ENCODE data around the gene IMPA2.
"Not testable (repeated sequence)": the region's sequence is repeated elsewhere in the genome, so short reads cannot be mapped to it uniquely, and the experiment has no call there.

The IMPA2 gene

GRCh38 chr18:12029786-12030584, 48.7 kb downstream of the IMPA2 start:
- DNase-seq (ENCODE audit: low read depth) = no peak

DNA sequence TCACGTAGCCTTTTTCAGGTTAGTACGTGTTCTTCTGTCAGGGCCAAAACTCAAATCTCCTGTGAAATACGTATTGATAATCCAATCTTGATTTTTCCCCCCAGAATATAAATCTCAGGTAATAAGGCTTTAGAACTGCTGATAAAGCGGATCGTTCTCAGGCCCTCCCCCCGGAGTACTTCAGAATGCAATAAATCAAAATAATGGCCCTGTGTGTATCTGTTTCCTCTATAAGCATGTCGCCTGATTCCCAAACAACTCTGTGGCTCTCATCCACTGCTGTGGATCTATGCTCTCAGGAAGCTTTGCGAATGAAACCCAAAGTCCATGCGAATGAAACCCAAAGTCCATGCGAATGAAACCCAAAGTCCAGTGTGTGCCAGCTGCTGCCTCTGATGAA, 49.4 kb downstream of the IMPA2 start:
- no peak for DNase-seq (ENCODE audit: low read depth)

- no peak for DNase-seq (ENCODE audit: low read depth)
Observed at GRCh38 chr18:12031181-12031580, 49.9 kb downstream of the IMPA2 start.

- no peak for DNase-seq (ENCODE audit: low read depth)
Observed at GRCh38 chr18:12031846-12032245, 50.5 kb downstream of the IMPA2 start.

- no peak for DNase-seq (ENCODE audit: low read depth)
Observed at GRCh38 chr18:12032786-12033642, 51.7 kb downstream of the IMPA2 start.

GRCh38 chr18:12033643-12034025, 52.3 kb downstream of the IMPA2 start:
- no peak for DNase-seq (ENCODE audit: low read depth)

GRCh38 chr18:12034241-12035100, 53.2 kb downstream of the IMPA2 start:
- no peak for DNase-seq (ENCODE audit: low read depth)

DNA sequence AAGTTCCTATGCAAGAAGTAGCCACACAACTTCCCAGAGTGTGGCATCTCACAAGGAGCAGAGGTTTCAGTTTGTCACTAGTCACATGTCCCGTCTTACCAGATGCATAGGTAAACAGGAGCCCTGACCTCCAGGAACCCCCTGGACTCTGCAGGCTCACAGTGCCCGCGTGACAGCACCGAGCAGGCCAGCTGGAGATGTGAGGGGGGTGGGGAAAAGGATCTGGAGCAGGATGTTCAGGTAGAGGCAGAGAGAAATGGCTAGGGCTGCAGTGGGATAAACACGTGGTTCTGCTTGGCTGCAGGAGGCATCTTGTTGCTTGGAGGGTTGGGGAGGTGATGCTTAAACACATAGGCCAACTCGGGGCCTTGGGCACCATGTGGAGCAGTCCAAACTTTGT, 54.2 kb downstream of the IMPA2 start:
- DNase-seq (ENCODE audit: low read depth) = no peak

DNA sequence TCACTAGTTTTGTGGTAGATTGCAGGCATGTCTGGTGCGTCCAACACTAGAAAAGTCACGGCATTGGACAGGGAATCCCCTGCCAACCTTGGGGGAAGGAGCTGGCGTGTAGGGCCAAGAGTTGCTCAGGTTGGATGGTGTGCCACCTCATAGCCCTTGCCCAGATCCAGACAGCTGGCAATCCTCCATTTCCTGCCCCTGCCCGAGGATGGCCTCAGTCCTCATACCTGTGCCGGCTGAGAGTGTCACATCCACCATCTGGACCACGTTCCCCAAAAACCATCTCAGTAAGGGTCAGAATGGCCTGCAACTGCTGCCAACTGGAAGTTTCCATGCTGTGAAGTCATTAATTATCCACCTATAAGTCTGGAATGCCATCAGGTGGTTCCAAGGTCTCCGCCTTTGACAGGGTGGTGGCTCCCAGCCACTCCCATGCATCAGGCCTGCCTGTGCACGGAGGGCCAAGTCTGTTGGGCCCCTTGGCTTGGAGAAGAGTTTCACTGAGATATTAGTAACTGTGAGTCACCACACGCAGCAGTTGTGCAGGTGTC, 55.0 kb downstream of the IMPA2 start:
- DNase-seq (ENCODE audit: low read depth) = no peak

DNA sequence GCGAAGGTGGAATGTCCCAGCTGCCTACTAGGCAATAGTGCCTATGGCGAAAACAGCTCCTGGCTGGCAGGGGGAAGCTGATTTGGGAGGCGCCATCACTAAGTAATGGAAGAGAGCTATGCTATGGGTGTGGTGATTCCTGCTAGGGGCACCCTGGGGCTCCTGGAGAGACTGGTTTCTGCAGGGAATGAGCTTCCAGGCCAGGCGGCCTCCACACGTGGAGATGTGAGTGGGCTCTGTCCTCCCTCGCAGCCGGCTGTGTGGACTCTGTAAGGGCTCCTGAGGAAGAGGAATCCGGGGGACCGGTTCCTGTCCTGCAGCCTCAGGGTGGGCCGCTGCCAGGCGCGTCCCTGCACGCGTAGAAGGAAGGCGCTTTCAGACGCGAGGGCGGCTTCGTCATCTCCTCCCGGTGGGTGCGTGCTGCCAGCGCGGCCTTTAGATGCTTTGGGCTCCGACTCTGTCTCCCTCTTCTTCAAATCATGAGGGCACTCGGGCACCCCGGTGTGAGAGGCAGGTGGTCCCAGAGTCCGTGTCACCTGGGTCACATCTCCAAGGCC, 56.9 kb downstream of the IMPA2 start:
- no peak for DNase-seq (ENCODE audit: low read depth)

- peak; percentile 64 for DNase-seq (ENCODE audit: low read depth)
Observed at GRCh38 chr18:12038639-12039539, 57.6 kb downstream of the IMPA2 start.

- DNase-seq (ENCODE audit: low read depth) = not testable (repeated sequence)
Observed at GRCh38 chr18:12039540-12039930, 58.2 kb downstream of the IMPA2 start.

- no peak for DNase-seq (ENCODE audit: low read depth)
Observed at GRCh38 chr18:12041561-12041960, 60.3 kb downstream of the IMPA2 start.

GRCh38 chr18:12043811-12044210, 62.5 kb downstream of the IMPA2 start:
- no peak for DNase-seq (ENCODE audit: low read depth)

- DNase-seq (ENCODE audit: low read depth) = no peak
Observed at GRCh38 chr18:12044591-12044990, 63.3 kb downstream of the IMPA2 start.

DNA sequence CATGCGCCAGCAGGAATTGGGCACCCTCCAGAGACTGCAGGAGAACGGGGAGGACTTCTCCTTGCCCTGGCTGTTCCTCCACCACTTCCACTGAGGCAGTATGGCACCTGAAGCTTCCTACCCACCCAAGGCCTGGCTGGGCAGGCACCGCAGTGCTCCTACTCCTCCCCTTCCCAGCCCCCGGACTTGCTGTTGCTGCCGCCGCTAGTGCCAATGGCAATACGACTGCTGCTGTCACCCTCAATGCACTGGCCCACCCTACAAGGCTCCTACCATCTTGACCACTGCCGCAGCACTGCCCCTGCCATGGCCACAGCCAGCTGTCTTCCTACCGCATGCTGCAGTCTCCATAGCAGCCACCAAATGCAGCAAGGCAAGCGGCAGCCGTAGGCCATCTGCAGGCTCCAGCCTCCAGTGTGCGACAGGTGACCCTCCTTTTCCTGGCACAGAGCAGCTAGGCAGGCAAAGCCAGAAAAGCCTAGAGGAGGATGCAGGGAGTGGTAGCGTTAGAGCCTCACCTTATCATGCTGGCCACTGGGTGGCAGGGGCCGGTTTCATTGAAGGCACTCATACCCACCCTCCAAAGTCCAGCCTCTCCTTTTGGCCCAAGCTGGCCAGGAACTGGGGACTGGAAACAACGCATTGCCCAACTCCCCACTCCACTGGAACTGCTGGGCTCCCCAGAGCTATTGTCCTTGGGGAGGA, 64.9 kb downstream of the IMPA2 start:
- DNase-seq (ENCODE audit: low read depth) = no peak

DNA sequence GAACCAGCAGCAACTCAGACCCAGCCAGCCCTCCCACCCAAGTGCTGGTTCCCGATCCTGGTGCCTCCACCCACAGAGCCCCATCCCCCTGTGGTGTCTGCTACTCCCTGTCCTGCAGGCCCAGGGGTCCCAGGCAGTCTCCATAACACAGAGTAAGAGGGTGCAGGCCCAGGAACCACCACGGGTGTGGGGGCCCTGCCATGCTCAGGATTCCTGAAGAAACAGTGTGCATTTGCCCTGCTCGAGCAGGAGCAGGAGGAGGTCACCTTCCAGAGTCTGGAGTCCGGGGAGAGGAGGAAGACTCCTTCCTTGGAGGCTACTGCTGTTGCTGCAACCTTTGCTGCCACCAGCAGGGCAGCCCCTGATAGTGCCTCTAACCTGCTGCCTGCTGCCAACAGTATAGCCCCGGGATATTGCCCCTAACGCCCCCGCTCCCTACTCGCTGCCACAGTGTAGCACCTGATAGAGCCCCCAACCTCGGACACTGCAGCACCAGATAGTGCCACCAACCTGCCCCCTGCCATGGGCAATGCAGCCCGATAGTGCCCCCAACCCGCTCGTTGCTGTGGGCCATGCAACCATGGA, 65.5 kb downstream of the IMPA2 start:
- no peak for DNase-seq (ENCODE audit: low read depth)

DNA sequence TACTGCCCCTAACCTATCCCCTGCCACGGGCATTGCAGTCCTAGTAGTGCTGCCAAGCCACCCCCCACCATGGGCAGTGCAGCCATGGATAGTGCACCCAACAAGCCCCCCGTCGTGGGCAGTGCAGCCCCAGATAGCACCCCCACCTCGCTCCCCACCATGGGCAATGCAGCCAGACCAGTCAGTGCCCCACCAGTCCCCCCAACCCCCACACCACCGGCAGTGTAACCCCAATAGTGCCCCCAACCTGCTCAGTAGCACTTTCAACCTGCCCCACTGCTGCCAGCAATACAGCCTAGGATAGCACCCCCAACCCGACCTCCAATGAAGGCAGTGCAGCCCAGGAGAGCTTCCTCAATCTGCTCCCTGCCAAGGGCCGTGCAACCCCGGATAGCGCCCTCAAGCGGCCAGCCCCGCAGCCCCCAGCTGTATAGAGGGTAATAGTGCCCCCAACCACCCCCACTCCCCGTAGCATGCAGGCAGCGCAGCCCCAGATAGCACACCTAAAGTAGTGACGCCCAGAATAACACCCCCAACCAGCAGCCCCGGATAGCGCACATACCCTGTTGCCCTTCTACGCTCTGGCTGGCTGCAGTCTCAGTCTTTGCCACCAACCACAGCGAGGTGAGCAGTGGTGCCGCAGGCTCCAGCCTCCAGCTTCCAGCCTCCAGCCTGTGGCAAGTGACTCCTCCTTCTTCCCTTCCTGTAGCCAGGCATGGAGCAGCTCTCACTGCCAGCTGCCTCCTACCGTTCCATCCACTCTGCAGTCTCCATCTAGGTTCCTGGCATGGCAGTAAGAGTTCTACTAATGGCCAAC, 66.9 kb downstream of the IMPA2 start:
- DNase-seq (ENCODE audit: low read depth) = no peak

DNA sequence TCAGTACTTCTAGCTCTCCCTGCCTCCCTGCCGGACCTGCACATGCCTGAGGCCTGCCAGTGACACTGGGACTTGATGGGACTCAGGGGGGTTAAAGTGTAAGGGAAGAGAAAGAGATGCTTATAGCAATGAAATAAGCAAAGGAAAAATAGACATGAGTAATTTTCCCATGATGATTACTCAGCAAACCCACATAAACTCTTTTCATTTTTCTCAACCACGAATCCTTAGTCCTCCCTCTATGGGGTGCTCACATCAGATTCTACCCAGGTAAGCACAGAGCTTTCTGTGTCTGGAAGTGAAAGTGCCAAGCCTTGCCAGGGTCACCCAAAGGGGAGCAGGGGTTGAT, 67.5 kb downstream of the IMPA2 start:
- DNase-seq (ENCODE audit: low read depth) = no peak
